Neural cell (in vitro differentiated cells): ENCODE measurements around the gene TOGARAM2. TPM values are rescaled to one million over a fixed set of nuclear protein-coding genes. Genes with fewer than 3 reads are reported as not detected.

Experiments used
- H2AFZ ChIP-seq: fragments of 200-600, 300-800 bp; sonication (generic), shearing (Covaris generic); 2 replicates; pipeline ENCODE4 v1.6.0; 2014; ENCODE audit warnings: low read depth, mild to moderate bottlenecking, antibody characterized with exemption, low read length, moderate library complexity
- H3F3A ChIP-seq: fragments of 200-600 bp; shearing (Covaris generic); 2 replicates; pipeline ENCODE4 v1.6.1; 2016; ENCODE audit warnings: mild to moderate bottlenecking, moderate library complexity, mixed read lengths, antibody characterized with exemption, low read length; ENCODE audit not compliant: insufficient read depth, poor library complexity, severe bottlenecking
- H3K27ac ChIP-seq: fragments of 200-600, 300-800 bp; sonication (generic), shearing (Covaris generic); 2 replicates; pipeline ENCODE4 v1.5.1; 2014; ENCODE audit warnings: mild to moderate bottlenecking, low read length, moderate library complexity
- H3K27me3 ChIP-seq: fragments of 300-800, 200-600 bp; sonication (generic), shearing (Covaris generic); 2 replicates; pipeline ENCODE4 v1.6.0; 2014; ENCODE audit warnings: mild to moderate bottlenecking, low read depth, low read length, moderate library complexity; ENCODE audit not compliant: insufficient read depth
- H3K36me3 ChIP-seq: fragments of 300-800, 200-600 bp; sonication (generic), shearing (Covaris generic); 2 replicates; pipeline ENCODE4 v1.5.1; 2014; ENCODE audit warnings: mild to moderate bottlenecking, antibody characterized with exemption, low read length, moderate library complexity; ENCODE audit not compliant: insufficient read depth
- H3K4me2 ChIP-seq: fragments of 300-800, 200-600 bp; sonication (generic), shearing (Covaris generic); 2 replicates; pipeline ENCODE4 v1.6.0; 2014; ENCODE audit warnings: mild to moderate bottlenecking, low read length
- H3K4me3 ChIP-seq: fragments of 300-800, 200-600 bp; sonication (generic), shearing (Covaris generic); 2 replicates; pipeline ENCODE4 v1.5.1; 2014; ENCODE audit warnings: mild to moderate bottlenecking, low read length, moderate library complexity
- H3K79me2 ChIP-seq: fragments of 200-600 bp; shearing (Covaris generic); replicated peaks from 2 replicates; pipeline ENCODE4 v1.6.0; 2014; ENCODE audit warnings: mild to moderate bottlenecking, low read length, moderate library complexity; ENCODE audit not compliant: insufficient read depth
- H3K9ac ChIP-seq: fragments of 300-800, 200-600 bp; sonication (generic), shearing (Covaris generic); 2 replicates; pipeline ENCODE4 v1.6.1; 2016; ENCODE audit warnings: mild to moderate bottlenecking, low read length, mixed read lengths
- H3K9me2 ChIP-seq: fragments of 200-600 bp; shearing (Covaris generic); 2 replicates; pipeline ENCODE4 v1.6.1; 2016; ENCODE audit warnings: mild to moderate bottlenecking, low read length, mixed read lengths; ENCODE audit not compliant: insufficient read depth
- H3K9me3 ChIP-seq: fragments of 200-600, 300-800 bp; sonication (generic), shearing (Covaris generic); 2 replicates; pipeline ENCODE4 v1.6.1; 2016; ENCODE audit warnings: mild to moderate bottlenecking, mixed run types, low read length, moderate library complexity, mixed read lengths
- H4K20me1 ChIP-seq: fragments of 200-600 bp; shearing (Covaris generic); 2 replicates; pipeline ENCODE4 v1.6.1; 2016; ENCODE audit warnings: mild to moderate bottlenecking, mixed run types; ENCODE audit not compliant: insufficient read depth
- CTCF ChIP-seq: fragments of 450-650 bp; IDR thresholded peaks from 2 replicates; pipeline ENCODE4 v1.5.1; 2014; ENCODE audit warnings: antibody characterized with exemption, mild to moderate bottlenecking, moderate library complexity; ENCODE audit not compliant: poor library complexity, severe bottlenecking
- EP300 ChIP-seq: fragments of 450-650 bp; conservative IDR thresholded peaks from 2 replicates; pipeline ENCODE4 v1.6.1; 2014; ENCODE audit warnings: antibody characterized with exemption, mild to moderate bottlenecking, moderate library complexity; ENCODE audit not compliant: poor library complexity, severe bottlenecking
- EZH2 ChIP-seq: fragments of 200-600, 300-800 bp; shearing (Covaris generic), sonication (generic); IDR thresholded peaks from 2 replicates; pipeline ENCODE4 v1.6.1; 2014; ENCODE audit warnings: antibody characterized with exemption, low read length, borderline replicate concordance, mild to moderate bottlenecking; ENCODE audit not compliant: insufficient read depth, poor library complexity, severe bottlenecking
- MXI1 ChIP-seq: fragments of 450-650 bp; conservative IDR thresholded peaks from 2 replicates; pipeline ENCODE4 v1.6.1; 2014; ENCODE audit warnings: antibody characterized with exemption, mild to moderate bottlenecking; ENCODE audit not compliant: poor library complexity, severe bottlenecking
- POLR2AphosphoS5 ChIP-seq: IDR thresholded peaks from 2 replicates; pipeline ENCODE4 v1.6.1; 2012
- RAD21 ChIP-seq: fragments of 450-650 bp; conservative IDR thresholded peaks from 2 replicates; pipeline ENCODE4 v1.6.1; 2014; ENCODE audit warnings: antibody characterized with exemption, mild to moderate bottlenecking, moderate library complexity
- SMC3 ChIP-seq: fragments of 450-650 bp; conservative IDR thresholded peaks from 2 replicates; pipeline ENCODE4 v1.6.1; 2014; ENCODE audit warnings: antibody characterized with exemption, mild to moderate bottlenecking, moderate library complexity; ENCODE audit not compliant: poor library complexity
- TAF1 ChIP-seq: IDR thresholded peaks from 2 replicates; pipeline ENCODE4 v1.6.1; 2012; ENCODE audit warnings: low read depth
- polyA plus RNA-seq: library from polyadenylated mRNA; depleted of rRNA; stranded (reverse); fragments of >200 nt; gene quantifications from 2 replicates; pipeline ENCODE4 v1.2.3, GENCODE V29; 2014
- TF ChIP-seq, protein P1 (sequence below): IDR thresholded peaks from 2 replicates; pipeline ENCODE4 v1.6.1; 2012; ENCODE audit warnings: borderline replicate concordance

TOGARAM2 gene
- polyA plus RNA-seq, 1 donor from 2014 or later: 0.10 TPM

DNA sequence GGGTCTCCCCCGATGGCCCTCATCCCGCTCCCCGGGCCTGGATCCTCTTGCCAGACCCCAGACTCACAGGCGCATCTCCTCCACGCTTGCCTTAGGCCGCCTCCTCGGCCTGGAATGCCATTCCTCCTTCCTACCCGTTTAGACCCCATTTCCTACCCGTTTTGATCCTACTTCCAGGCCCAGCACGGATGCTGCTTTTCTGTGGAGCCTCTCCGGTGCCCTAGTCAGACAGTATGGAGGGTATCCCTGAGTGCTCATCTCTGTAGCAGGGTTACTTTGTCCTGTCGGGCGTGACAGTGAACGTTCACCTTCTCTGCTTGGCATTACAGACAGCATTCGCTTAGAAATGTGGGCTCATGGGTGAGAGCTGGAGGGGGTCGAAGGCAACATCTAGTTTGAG, 9.3 kb downstream of the TOGARAM2 start:
- no peaks in the 10 kb centered on the region for H3K79me2 ChIP-seq
- TF ChIP-seq EZH2 (no peak), RAD21 (no peak), TAF1 (no peak), MXI1 (no peak), POLR2AphosphoS5 (no peak), EP300 (no peak), CTCF (no peak), SMC3 (no peak)
- TF ChIP-seq, protein P1, sequence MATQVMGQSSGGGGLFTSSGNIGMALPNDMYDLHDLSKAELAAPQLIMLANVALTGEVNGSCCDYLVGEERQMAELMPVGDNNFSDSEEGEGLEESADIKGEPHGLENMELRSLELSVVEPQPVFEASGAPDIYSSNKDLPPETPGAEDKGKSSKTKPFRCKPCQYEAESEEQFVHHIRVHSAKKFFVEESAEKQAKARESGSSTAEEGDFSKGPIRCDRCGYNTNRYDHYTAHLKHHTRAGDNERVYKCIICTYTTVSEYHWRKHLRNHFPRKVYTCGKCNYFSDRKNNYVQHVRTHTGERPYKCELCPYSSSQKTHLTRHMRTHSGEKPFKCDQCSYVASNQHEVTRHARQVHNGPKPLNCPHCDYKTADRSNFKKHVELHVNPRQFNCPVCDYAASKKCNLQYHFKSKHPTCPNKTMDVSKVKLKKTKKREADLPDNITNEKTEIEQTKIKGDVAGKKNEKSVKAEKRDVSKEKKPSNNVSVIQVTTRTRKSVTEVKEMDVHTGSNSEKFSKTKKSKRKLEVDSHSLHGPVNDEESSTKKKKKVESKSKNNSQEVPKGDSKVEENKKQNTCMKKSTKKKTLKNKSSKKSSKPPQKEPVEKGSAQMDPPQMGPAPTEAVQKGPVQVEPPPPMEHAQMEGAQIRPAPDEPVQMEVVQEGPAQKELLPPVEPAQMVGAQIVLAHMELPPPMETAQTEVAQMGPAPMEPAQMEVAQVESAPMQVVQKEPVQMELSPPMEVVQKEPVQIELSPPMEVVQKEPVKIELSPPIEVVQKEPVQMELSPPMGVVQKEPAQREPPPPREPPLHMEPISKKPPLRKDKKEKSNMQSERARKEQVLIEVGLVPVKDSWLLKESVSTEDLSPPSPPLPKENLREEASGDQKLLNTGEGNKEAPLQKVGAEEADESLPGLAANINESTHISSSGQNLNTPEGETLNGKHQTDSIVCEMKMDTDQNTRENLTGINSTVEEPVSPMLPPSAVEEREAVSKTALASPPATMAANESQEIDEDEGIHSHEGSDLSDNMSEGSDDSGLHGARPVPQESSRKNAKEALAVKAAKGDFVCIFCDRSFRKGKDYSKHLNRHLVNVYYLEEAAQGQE: no peak
- no peaks in the 10 kb centered on the region for H3K27me3 ChIP-seq
- H3K4me2 ChIP-seq: no peak overlapping the region
- no peak overlapping the region for H3K4me3 ChIP-seq
- no peaks in the 10 kb centered on the region for H3K9me3 ChIP-seq
- H4K20me1 ChIP-seq: no peaks in the 10 kb centered on the region
- no peaks in the 10 kb centered on the region for H3F3A ChIP-seq
- no peaks in the 10 kb centered on the region for H3K36me3 ChIP-seq
- no peak overlapping the region for H3K27ac ChIP-seq
- no peak overlapping the region for H2AFZ ChIP-seq
- no peak overlapping the region for H3K9ac ChIP-seq
- H3K9me2 ChIP-seq: no peaks in the 10 kb centered on the region

GRCh38 chr2:28991021-28991420, 9.9 kb downstream of the TOGARAM2 start:
- Histone ChIP-seq H3K4me3 (no peak overlapping the region), H2AFZ (no peak overlapping the region), H3K9me3 (no peaks in the 10 kb centered on the region), H3K27ac (no peak overlapping the region), H3K27me3 (no peaks in the 10 kb centered on the region), H3K36me3 (no peaks in the 10 kb centered on the region), H3F3A (no peaks in the 10 kb centered on the region), H3K4me2 (no peak overlapping the region), H3K9me2 (no peaks in the 10 kb centered on the region), H4K20me1 (no peaks in the 10 kb centered on the region), H3K79me2 (no peaks in the 10 kb centered on the region), H3K9ac (no peak overlapping the region)
- TF ChIP-seq EZH2: no peak
- TF ChIP-seq SMC3: no peak
- no peak for TF ChIP-seq CTCF
- TF ChIP-seq EP300: no peak
- TF ChIP-seq RAD21: no peak
- TF ChIP-seq TAF1: no peak
- no peak for TF ChIP-seq POLR2AphosphoS5
- TF ChIP-seq, protein P1: no peak
- TF ChIP-seq MXI1: no peak
